Measurements from ENCODE around the gene ABCC9.
A peak's percentile ranks its signal among the peaks of the same experiment; 100 is the strongest.
"Not testable (repeated sequence)": the region's sequence is repeated elsewhere in the genome, so short reads cannot be mapped to it uniquely, and the experiment has no call there.

Gene ABCC9

DNA sequence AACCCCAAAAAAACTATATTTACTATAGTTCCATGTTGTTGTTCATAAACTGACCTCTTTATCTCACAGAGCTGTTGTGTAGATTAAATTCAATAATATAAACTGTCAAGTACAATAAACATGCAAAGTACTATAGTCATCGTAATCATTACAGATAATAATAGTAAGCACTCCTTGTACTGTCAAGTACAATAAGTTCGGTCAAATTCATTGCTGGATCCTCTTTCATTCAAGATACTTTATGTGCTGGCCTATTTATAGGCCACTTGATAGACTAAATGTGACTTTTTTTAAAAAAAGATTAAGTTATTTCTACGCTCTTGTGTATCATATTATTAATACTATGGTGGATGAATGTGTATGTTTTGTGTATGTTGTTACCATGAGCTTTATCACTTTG lies 127.5 kb downstream of the ABCC9 start:
- no peak for DNase-seq

DNA sequence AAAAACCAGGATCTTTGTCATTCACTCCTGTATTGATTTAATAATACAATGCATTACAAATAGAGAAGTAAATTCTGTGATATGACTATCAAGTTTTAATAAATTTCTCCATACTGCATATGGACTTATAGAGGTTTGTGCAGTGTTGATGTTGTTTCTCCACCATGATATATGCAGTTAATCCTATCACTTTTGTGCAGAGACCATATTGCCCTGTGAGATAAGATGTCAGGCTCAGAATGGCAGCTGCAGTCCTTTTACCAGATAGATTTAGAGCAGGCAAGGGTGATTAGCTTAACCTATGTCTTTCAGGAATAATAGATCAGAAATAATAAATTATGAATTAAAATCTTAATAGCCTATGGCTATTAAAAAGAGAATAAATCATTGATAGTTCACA lies 128.1 kb downstream of the ABCC9 start:
- DNase-seq: no peak

DNA sequence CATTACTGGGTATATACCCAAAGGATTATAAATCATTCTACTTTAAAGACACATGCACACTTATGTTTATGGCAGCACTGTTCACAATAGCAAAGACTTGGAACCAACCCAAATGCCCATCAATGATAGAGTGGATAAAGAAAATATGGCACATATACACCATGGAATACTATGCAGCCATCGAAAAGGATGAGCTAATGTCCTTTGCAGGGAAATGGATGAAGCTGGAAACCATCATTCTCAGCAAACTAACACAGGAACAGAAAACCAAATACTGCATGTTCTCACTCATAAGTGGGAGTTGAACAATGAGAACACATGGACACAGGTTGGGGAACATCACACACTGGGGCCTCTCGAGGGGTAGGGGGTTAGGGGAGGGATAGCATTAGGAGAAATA lies 128.9 kb downstream of the ABCC9 start:
- DNase-seq: not testable (repeated sequence)

DNA sequence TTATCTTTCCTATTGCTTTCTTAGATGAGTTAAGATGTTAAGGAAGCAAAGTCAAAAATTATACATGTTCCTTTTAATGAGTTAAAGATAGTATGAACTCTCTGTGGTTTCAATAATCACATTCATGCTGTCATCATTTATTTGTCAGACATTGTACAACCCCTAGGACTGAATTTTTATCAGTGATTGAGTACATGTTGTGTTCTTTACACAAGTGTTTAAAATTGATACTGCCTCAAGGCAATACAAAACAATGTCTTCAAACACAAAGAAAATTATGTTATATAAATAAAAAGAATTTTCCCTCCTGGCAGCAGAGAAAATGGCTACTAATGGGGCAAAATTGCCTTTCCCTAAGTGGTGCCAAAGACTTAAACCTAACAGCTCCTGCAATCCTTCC lies 132.1 kb downstream of the ABCC9 start:
- no peak for DNase-seq

DNA sequence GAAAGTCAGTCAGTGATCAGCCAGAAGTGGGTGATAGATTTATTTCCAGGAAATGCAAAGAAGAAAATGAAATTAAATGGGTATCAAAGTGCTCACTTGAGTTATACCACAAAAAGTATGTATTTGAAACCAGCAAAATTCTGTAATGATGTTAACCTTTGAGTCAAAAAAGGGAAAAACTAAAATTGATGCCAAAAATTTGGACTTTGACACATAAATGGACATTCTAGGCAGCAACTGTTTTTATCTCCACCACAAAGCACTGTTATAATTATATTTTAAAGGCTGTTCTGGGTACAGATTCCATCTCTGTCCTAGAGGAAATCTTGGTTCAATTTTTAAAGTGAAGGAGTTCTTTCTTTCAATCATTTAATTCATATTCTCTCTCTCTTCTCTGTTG lies 135.0 kb downstream of the ABCC9 start:
- DNase-seq: no peak

DNA sequence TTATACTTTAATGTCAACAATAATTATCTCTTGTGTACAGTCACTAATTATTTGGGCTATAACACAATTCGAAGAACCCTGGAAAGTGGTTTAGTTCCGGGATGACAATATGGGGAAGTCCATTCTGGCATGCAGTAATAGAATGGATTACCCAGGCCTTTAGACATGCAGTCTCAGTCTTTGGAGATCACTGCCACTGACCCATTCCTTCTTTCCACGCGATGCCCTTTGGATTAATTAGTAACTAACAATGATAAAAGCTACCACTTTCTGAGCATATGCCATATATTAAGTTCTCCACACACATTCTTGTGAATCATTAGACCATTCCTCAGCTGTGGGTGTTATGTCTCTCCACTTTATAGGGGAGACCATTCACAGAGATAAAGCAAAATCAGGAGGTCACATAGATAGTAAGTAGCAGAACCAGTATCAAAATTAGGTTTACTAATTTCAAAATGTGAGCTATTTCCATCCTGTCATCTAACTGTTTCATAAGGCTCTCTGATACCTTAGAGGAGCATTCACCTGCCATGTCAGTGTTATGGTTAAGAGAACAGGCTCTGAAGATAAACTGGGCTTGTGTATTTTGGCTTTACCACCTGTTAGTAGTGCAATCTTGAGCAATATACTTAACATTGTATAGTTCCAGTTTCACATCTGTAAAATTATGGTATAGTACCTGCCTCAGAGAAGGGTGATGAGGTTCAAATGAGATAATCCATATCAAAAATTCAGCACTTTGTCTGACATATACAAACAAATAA lies 139.5 kb downstream of the ABCC9 start:
- DNase-seq: no peak

DNA sequence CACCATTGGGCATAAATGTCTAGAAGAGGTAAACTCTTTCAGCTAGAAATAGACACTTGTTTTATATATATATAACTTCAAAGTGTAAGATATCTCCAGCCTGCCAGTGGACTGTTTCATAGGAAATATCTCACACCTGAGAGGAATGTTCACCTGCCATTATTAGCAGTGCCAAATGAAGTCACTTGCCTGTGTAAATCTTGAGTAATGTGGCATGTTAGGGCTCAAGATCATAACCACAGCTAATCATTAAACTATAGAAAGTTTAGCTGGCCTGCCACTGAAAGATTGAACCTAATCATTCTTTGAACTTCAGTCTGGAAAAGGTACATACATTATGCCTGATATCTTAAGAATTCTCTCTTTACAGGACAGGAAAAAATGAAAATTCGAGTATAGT lies 141.2 kb downstream of the ABCC9 start:
- no peak for DNase-seq

DNA sequence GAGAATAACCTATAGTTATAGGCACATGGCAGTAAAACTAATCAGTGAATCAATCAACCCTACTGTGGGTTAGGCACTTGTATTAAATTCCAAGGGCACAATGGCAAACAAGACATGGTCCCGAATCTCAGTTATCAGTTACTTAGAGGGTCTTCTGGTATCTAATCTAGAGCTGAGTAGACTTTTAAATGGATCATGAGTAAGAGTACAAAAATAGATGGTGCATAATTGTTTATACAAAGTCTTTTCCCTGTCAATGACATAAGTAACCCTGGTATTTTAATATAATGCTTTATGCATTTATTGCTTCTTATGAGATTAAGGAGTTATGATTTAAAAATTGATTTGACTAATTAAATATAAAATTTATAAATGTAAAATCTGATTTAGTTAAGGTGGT lies 143.7 kb downstream of the ABCC9 start:
- DNase-seq: no peak

DNA sequence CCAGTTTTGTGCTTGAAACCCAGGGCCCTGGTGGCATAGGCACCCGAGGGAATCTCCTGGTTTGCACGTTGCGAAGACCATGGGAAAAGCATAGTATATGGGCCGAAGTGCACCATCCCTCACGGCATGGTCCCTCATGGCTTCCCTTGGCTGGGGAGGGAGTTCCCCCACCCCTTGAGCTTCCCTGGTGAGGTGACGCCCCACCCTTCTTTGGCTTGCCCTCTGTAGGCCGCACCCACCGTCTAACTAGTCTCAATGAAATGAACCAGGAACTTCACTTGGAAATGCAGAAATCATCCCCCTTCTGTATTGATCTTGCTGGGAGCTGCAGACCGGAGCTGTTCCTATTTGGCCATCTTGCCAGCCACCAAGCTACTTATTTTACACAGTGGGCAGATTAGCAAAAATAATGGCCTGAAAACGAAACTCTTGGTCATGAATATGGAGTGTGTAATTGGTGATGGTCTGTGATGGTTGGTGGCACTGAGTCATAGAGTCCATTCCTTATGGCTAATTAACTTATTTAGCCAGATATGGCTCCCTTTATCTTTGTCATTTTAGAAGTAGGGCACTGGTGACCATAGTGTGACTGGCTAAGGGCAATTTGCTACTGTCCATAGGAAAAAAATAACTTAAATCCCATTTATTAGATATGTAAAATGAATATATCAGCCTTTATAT lies 145.4 kb downstream of the ABCC9 start:
- DNase-seq: no peak

DNA sequence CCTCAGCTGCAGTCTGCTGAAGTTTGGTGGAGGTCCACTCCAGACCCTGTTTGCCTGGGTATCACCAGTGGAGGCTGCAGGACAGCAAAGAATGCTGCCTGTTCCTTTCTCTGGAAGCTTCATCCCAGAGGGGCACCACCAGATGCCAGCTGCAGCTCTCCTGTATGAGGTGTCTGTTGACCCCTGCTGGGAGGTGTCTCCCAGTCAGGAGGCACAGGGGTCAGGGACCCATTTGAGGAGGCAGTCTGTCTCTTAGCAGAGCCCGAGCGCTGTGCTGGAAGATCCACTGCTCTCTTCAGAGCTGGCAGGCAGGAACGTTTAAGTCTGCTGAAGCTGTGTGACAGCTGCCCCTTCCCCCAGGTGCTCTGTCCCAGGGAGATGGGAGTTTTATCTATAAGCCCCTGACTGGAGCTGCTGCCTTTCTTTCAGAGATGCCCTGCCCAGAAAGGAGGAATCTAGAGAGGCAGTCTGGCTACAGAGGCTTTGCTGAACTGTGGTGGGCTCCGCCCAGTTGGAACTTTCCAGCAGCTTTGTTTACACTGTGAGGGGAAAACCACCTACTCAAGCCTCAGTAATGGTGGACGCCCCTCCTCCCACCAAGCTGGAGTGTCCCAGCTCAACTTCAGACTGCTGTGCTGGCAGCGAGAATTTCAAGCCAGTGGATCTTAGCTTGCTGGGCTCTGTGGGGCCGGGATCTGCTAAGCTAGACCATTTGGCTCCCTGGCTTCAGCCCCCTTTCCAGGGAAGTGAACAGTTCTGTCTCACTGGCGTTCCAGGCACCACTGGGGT lies 146.2 kb downstream of the ABCC9 start:
- not testable (repeated sequence) for DNase-seq

DNA sequence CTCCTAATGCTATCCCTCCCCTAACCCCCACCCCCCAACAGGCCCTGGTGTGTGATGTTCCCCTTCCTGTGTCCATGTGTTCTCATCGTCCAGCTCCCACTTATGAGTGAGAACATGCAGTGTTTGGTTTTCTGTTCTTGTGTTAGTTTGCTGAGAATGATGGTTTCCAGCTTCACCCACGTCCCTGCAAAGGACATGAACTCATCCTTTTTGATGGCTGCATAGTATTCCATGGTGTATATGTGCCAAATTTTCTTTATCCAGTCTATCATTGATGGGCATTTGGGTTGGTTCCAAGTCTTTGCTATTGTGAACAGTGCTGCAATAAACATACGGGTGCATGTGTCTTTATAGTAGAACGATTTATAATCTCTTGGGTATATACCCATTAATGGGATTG lies 151.5 kb downstream of the ABCC9 start:
- DNase-seq: not testable (repeated sequence)

DNA sequence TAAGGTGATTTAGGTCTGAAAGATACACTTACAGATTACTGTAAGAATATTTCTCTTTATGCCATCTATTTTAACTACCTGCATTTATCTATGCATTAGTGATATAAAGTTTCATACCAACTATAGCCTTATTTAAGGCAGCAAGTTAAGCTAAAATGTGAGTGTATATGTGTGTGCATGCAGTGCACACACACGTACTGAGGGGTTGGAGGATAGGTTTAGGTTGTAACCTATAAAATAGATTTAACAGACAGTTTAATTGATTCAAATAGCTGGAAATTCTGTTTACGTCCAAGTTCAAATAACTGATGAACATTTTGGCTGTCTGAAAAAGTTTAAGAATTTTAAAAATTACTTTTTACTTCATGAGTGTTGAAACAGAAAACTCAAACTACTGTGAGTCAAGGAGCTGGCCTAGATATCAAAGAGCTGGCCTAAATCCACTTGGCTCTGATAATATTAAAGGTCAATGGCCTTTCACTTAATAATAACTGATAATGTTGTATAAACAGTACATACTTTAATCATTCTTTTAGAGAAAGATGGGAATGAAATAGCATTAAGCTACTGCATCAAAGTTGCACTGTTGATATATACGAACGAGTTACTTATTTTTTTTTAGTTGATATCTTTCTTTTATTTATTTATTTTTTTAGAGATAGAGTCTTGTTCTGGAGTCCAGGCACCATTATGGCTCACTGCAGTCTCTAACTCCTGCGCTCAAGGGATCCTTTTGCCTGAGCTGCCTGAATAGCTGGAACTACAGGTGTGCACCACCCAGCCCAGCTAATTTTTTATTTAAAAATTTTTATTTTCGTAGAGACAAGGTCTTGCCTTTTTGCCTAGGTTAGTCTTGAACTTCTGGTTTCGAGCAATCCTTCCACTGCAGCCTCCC lies 152.9 kb downstream of the ABCC9 start:
- no peak for DNase-seq

DNA sequence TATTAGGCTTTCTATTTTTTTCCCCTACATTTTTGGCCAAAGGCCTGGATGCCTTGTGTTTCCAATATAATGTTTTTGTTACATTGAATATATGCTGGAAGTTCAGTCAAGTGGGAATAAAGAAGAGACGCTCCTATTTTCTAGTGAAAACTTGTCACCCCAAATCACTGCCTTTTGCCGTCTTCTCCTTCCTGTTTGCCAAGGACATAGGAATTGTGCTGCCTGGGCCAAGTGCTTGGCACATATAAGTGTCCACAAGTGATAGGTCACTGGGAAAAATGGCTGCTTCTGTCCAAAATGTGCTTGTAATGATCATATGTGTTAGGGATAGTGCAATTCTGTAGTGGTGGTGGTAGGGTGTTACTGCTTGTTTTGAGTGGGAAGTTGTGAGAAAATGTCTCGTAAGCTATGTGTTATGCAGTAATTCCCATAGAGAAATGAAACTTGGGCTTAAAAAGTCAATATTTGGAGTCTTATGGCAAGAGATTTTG lies 155.1 kb downstream of the ABCC9 start:
- DNase-seq: no peak

DNA sequence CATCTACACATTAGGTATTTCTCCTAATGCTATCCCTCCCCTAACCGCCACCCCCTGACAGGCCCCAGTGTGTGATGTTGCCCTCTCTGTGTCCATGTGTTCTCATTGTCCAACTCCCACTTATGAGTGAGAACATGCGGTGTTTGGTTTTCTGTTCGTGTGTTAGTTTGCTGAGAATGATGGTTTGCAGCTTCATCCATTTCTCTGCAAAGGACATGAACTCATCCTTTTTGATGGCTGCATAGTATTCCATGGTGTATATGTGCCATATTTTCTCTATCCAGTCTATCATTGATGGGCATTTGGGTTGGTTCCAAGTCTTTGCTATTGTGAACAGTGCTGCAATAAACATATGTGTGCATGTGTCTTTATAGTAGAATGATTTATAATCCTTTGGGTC lies 158.5 kb downstream of the ABCC9 start:
- not testable (repeated sequence) for DNase-seq

DNA sequence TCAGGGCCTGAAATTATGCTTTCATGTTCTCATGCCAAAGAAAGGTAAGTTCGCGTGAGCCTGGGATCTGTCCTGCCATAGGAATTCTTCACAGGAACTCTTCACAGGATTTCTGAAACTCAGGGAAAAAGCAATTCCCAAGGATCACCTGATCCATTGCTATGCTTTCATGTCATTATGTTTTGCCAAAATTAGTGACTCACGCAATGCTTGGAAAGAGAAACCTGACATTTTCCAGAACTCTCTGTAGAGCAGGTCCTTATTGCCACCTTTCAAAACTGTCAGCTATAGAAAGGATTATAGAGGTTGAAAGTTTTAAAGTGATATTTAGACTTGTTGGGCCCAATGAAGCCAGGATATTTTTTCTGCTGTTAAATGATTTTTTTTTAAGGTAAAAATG lies 160.4 kb downstream of the ABCC9 start:
- DNase-seq: no peak

DNA sequence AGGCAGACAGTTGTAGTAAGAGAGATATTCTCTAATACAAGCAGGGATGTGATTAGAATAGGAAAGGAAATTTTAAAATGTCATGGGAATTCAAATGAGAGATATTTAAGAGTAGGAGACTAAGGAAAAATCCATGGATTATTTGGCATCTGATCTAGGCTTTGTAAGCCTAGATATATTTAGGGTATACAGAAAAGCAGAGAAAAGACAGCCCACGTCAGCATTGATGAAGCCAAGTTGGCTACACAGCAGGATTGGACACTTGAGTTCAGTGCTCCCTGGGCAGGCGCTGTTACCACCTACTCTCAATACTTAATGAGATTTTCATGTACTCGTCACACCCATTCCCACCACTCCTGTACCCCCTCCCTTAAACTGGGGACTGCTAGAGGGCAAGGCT lies 165.1 kb downstream of the ABCC9 start:
- no peak for DNase-seq

DNA sequence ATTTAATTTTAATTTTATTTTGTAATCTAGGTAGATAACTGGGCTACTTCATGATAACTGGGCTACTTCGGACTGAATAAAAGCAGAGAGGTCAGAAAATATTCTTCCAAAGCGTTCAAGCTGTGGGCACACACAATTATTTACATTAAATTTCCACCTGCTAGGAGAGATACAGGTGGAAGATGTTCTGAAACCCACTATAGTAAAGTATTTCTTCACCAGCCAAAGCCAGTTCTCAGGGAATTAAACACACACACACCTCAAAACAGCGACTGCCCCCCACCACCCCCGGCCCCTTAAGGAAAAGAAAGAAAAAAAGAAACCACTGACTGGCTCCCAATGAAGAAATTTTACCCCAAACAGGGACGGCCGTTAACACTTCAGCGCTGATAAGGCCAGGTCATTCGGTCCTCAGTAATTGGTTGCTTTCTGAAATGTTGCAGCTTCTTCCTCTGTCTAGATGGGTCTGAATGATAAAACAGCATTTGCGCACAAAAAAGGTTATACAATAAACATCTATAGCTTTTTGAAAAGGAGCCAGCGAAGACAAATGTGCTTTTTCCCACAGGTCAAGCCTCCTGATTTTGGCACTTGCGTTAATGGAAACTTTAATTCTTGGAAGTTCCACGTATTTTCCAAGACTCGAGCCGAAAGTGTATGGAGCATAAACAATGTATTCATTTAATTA lies 165.9 kb downstream of the ABCC9 start:
- DNase-seq: no peak

DNA sequence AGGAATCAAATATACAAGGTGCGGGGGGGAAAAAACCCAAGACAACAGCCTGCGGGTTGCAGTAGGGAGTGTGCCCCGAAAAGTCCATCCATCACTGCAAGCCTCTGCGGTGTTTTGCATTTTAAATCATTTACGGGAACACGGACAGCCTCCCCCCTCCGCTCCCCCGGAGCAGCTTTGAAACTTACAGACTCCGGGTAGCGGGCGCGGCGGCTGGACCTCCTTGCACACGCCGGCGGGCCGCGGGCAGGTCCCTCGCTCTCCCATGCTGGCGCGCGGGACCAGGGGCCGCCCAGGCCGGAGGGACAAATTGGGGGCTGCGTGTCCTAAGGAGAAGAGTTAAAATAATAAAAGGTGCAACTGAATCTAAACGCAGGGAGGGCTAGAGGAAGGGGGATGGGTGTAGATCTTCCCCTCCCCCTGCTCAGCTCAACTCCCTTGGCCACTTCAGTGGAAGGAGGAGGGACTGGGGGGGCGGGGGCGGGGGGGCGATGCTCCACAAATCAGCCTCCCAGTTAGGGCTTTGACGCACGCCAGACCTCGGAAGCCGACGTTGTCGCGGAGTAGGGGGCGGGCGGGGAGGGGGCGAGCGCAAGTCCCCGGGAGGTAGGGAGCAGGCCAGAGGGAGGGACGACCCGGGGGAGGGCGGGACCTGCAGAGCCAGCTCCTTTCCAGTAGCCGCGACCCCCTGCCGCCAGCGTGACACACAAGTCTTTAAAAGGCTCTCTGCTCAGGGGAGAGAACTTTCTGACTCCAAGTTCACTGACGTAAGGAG lies 166.7 kb downstream of the ABCC9 start, which contains the start of gene KCNJ8:
Gene KCNJ8 (minus strand): TSS at position 349 of the 775 bp plus-strand sequence. CDS start 1,090 bp downstream, outside the sequence.
- peak; percentile 4 for DNase-seq

DNA sequence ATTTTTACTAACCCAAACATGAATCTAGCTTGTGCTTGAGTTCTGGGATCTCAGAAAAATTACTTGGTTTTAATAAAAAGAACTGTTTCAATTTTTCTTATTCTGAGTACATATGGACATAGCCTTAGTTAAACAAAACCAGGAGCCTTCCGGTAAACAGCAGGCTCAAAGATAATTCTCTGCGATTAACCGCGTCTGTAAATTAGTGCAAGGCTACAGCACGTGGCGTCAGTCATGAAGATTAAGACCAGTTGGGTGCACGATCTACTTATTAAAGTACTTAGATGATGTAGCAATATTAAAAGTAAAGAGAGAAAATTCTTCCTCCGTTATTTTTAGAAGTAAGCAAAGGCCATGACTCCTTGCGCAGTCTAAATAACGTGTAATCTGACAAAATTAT lies 167.4 kb downstream of the ABCC9 start:
- DNase-seq: no peak

DNA sequence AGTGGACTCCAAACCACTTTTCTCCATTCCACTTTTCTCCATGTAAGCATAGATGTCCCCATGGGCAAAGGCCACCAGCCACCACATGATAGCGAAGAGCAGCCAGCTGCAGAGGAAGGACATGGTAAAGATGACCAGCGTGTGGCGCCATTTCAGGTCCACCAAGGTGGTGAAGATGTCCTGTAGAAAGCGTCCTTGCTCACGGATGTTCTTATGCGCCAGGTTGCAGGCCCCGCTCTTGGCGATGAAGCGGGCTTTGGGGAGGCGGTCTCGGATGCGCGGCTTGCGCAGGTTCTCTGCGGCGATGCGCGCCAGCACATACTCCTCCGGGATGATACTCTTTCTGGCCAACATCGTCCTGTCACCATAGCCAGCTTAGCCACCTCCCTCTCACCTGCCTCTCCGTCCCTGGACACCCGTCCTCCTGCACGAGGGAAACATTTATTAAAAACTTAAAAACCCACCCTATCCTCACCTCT lies 167.9 kb downstream of the ABCC9 start:
- DNase-seq: no peak

DNA sequence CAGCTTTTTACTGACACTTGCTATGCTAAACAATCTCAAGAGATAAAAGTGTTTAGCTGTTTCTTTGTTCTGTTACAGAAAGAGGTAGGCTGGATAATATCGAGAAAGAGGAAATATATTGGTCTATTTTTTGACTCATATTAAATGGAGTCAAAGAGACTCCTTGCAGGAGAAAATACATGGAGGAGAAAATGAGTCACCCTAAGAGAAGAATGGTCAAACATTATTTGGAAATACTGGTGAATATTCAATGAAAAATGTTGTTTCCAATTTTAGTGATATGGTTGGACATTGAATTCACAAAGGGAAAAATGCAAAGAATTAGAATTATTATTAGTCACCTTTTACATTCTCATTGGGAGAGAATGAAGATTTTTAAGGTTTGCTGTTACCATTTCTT lies 169.9 kb downstream of the ABCC9 start:
- DNase-seq: no peak
